HG03135 (cell line): ENCODE data around the gene LRIT3.

Experiments
- ATAC-seq: cut with Tn5 transposase; IDR thresholded peaks from one replicate; pipeline ENCODE4 v1.9.1; 2021; ENCODE audit warnings: mild to moderate bottlenecking, moderate library complexity; ENCODE audit not compliant: unreplicated experiment

Gene LRIT3, protein sequence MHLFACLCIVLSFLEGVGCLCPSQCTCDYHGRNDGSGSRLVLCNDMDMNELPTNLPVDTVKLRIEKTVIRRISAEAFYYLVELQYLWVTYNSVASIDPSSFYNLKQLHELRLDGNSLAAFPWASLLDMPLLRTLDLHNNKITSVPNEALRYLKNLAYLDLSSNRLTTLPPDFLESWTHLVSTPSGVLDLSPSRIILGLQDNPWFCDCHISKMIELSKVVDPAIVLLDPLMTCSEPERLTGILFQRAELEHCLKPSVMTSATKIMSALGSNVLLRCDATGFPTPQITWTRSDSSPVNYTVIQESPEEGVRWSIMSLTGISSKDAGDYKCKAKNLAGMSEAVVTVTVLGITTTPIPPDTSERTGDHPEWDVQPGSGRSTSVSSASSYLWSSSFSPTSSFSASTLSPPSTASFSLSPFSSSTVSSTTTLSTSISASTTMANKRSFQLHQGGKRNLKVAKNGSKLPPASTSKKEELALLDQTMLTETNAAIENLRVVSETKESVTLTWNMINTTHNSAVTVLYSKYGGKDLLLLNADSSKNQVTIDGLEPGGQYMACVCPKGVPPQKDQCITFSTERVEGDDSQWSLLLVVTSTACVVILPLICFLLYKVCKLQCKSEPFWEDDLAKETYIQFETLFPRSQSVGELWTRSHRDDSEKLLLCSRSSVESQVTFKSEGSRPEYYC

DNA sequence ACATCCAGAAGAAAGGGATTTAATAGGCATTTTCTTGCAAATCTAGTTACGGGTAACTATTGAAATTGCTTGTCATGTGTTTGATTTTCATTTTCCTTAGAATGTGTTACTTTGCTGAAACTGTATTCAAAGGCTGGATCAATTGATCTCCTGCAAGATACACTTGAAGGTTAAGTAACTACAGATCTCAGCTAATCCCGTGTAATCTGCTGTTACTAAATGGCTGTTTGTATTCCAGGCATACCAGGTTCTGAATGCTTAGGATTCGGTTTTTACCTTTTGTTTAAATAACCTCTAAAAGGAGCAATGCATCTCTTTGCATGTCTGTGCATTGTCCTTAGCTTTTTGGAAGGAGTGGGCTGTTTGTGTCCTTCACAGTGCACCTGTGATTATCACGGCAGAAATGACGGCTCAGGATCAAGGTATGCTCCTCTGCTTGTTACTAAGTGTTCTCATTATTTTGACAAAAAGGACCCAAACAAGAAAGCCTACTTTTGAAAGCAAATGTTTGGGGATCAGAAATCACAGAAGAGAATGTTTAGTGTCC lies at the start of gene LRIT3:
Gene LRIT3, plus strand, starts transcription at position 212 of the 547 bp plus-strand sequence. Its CDS starts 95 bp downstream, at position 307.
- ATAC-seq: no peak

DNA sequence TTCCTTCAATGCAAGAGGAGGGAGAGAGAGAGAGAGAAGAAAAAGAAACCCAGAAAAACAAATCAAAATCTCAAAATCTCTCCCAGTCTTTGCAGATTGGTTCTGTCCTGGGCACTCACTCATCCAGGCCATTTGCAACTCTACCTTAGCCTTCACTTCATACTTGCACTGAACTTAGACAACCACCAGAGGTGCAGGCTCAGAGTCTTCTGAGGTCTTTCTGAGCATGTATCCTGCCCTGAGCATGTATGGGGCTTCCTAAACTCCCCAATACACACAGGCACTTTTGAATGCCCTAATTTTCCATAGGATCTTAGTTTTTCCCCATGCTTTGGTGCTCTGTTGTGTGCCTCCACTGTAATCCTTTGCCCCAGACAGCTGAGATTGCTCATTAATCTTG lies 49.0 kb upstream of the LRIT3 start:
- no peak for ATAC-seq

DNA sequence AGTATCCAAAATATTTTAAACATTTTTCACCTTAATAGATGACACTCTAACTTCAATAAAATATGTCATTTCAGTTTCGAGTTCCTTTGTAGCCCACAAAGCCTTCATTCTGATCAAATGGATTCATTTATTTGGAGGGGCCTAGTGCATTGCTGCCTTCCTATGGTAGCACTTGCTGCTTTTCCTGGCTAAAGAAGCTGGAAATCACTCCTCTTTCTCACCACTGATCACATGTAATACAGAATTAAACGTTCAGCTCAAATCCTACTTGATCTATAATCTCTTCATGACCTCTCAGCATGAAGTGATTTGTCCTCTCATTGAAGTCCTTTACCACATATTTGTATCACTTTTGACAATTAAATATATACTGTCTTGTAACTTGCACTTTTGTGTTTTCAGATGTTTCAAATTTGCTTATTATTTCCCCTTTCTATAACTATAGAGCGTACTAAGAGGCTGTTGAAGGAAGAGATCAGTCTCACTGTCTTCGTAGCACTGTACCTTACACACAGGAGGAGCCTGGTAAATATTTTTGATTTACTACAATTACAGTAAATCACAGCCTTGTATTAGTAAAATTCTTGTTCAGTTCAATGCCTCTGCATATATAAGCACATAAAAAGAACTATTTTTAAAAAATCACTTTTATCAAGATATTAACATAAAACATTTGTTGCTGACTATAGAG lies 46.7 kb upstream of the LRIT3 start:
- ATAC-seq: no peak

DNA sequence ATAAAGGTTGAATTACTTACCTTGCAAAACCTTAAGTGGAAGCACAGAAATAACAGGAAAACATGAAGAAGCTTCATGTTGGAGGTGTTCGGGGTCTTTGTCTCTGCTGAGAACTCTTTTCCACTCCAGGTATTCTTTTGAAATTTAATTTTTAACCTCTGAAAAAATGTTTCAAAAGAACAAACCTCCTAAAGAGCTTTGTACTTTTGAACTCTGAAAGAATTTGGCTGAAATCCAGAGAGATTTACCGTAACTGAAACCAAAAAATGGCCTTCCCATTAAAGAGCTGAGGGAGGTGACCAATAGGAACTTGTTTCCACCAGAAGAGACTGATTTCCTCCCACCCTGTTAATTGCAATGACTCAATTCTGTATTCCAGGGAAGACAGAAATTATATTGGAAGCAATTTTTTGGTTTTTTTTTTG lies 46.0 kb upstream of the LRIT3 start, which contains the start of gene CFI:
Gene CFI, minus strand, starts transcription at position 105 of the 425 bp plus-strand sequence. Its CDS starts 28 bp downstream, at position 77.
- ATAC-seq: no peak

DNA sequence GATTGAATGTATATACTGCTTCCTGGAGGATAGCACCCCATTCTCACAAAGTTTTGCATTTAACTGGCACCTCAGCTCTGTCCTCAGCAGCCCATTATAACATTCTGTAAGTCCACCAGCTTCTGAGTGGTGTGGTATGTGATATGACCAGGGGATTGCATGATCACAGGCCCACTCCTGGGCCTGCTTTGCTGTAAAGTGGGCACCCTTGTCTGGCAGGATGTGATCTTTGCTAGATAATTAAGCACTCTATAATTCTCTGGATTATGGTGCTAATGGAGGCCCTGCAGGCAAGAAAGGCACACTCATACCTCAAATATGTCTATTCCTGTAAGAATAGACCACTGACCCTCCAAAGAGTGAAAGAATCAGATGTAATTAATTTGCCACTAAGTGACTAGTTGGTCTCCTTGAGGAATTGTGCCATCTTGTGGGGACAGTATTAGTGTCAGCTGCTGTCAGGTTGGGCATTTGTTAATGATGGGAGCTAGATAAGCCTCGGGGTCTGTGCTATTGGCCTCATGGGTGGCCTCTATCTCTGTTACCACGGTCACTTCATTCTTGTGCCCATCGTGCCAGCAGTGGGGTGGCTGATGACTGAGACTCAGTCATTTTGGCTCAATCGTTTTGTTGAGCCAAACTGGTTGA lies 43.9 kb upstream of the LRIT3 start:
- peak; percentile 77 for ATAC-seq

DNA sequence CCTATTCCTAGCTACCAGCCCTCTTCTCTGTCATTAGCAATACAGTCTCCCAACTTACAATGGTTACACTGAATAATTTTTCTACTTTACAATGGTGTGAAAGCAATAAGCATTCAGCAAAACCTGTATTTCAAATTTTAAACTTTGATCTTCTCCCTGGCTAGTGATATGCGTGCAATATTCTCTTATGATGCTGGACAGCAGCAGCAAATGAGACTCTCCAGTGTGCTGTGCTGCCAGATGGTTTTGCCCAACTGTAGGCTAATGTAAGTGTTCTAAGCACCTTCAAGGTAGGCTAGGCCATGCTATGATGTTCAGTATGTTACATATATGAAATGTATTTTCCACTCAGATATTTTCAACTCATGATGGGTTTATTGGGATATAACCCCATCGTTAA lies 38.3 kb upstream of the LRIT3 start:
- ATAC-seq: no peak

DNA sequence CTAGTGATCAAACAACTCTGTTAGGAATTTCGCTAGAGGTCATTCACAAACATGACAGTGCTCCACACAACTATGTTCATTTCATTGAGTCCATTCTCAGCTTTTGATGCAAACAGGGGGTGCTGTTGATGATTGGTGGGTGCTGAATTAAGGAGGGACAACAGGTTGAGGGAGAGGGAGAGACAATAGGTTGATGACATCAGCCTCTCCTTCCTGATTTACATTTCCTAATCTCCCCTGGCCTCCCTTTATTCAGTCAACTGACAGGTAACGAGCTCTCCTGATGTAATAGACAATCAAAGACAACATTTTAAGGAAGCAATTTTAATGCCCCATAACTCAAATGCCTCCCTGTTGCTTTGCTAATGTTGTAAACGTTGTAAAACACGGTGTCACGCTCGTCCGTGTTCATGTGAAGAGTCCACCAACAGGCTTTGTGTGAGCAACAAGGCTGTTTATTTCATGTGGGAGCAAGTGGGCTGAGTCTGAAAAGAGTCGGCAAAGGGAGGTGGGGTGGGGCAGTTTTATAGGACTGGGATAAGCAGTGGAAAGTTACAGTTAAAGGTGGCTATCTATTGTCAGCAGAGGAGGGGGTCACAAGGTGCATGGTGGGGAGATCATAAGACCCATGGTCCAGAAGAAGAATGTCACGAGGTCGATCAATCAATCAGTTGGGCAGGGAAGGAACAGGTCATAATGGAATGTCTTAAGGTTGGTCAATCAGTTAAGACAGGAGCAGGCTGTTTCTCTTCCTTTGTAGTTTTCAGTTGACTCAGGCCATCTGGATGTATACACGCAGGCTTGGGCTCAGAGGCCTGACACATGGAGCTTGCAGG lies 37.1 kb upstream of the LRIT3 start:
- no peak for ATAC-seq

DNA sequence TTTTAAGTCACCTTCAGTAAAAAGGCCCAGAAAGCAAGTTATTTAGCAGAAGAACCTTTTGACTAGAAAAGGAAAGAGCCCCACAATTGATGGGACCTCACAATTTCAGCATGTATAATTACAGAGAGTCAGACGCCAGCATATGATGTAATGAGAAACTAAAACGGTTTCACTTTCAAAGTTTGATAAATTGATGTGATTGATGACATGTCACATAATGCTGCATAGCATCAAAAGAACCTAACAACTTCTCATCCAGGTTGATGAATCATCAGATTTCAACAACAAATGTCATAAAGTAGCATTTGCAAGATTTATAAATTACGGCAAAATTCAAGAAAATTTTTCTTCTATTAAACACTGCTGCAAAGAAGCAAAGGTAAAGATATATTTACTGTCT lies 36.2 kb upstream of the LRIT3 start:
- no peak for ATAC-seq

DNA sequence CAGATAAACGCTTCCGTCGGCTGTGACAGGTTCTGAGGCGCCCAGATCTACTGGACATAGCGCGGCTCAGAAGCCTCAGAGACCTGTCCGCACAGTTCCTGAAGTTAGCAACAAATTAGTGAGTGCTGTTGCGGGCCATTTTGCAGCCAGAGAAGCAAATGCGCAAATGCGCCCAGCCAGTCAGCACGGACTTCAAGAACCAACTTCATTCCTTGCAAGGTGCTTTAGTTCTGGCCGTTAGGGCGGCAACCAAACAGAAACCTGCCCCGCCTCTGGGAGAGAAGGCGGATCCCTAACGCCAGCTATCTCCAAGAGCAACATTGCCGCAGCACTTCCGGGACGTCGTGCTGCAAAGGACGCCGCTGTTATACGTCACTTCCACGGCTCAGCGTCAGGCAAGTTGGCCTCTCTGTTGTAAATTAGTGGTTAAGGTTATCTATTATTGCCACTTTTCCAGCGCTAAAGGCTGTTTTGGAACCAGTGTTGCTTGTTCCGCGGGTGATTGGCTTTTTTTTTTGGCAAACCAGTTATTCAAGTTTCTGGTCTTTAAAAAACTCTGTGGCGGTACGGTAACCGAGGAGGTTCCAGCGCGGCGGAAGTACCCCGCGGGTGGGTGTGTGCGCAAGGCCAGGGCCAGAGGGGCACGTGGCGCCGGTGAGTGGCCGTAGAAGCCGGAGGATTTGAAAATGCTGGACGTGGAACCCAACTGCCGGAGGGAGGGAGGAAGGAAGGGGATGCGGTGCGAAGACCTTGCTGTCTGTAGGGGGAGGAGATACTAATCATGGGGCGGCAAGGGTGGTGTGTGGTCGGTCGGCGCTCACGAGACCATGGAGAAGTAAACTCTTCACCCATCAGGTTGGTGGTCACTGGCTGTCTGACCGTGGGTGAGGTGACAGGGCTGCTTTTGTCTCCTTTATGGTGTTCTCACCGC lies 32.5 kb upstream of the LRIT3 start, which contains the start of gene GAR1:
Gene GAR1, plus strand, starts transcription at position 612 of the 931 bp plus-strand sequence. CDS start 403 bp downstream, outside the sequence.
- peak; percentile 99 for ATAC-seq

DNA sequence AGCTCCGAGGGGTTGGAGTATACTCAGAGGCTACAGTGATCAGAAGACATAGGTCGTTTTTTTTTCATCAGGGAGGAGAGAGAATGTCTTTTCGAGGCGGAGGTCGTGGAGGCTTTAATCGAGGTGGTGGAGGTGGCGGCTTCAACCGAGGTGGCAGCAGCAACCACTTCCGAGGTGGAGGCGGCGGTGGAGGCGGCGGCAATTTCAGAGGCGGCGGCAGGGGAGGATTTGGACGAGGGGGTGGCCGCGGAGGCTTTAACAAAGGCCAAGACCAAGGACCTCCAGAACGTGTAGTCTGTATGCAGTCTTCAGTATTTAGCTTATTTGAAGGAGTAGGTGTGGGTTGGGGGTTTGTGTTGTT lies 31.8 kb upstream of the LRIT3 start:
- no peak for ATAC-seq

DNA sequence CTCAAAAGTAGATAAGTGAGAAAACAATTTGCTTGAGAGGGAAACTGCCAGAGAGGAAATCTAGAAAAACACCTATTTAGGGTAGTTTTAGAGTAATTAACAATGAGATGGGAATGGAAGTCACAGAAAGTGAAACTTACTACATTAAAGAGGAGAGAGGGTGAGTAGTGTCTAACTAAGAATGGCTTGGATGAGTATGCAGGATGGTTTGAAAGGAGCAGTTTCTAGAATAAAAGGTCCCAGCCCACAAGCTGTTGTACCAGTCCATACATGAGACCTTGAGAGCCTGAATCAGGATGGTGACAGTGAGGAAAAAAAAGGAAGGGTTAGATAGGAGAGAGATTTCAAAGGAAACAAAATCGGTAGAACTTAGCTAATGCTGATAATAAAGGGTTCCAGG lies 31.0 kb upstream of the LRIT3 start:
- ATAC-seq: no peak

DNA sequence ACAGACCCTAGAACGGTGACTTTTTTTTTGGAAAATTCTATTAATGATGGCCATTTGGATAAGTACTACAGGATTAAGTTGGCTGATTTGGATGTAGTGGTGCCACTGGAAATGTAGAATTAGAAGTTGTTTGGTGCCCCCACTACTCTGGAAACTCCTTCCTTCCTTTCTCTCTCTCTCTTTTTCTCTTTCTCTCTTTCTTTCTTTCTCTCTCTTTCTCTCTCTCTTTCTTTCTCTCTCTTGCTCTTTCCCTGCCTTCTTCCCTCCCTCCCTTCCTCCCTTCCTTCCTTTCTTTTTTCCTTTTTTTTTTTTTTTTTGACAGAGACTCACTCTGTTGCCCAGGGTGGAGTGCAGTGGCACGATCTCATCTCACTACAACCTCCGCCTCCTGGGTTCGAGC lies 29.6 kb upstream of the LRIT3 start:
- ATAC-seq: no peak

DNA sequence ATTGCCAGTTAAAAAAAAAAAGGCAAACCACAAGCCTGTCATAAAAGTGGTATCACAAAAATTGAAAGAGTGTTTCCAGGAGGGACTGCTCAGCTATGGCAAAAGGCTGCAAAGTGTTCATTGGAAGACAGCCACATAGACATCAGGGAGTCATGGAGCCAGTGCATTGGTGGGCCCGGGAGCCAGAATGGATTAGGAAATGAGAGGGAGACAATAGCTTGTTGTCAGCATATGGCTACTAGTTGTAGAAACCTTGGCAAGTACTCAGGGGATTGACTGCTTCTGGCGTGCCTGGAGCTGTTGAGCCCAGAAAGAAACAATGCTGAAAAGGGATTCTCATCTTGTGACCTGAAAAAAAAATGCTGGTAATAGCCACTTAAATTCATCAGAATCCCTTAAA lies 27.3 kb upstream of the LRIT3 start:
- no peak for ATAC-seq

DNA sequence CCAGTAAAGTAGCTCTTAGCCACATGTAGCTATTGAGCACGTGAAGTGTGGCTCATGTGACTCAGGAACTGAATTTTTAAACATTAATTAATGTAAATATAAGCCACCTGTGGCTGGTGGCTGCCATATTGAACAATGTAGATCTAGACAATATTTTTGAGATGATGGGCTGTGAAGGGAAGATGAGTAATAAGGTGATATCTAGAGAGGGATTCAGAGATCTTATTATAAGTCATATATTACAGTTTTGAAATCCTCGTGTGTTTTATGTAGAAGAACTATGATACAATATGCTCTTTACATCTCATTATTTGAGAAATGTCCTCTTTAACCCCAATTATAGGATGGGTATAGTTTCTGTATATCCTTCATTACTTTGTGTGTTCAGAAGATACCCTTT lies 26.7 kb upstream of the LRIT3 start:
- no peak for ATAC-seq

DNA sequence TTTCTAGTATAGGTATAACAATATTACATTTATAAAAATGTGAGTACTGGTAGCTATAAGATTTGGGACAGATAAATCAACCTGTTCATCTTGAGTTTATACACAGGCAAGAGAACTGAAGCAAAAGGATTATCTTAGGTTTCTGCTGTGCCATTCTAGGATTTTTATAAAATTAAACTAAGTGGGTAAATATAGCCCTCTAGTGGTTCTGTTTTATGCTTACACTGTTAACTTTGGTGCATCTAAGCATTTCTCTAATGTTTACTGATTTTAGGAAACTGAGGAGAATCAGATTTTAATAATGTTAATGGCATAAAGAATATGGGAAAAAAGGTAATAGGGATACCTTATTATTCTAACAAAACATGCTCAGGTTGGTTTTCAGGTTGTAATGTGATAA lies 21.2 kb upstream of the LRIT3 start:
- ATAC-seq: no peak

DNA sequence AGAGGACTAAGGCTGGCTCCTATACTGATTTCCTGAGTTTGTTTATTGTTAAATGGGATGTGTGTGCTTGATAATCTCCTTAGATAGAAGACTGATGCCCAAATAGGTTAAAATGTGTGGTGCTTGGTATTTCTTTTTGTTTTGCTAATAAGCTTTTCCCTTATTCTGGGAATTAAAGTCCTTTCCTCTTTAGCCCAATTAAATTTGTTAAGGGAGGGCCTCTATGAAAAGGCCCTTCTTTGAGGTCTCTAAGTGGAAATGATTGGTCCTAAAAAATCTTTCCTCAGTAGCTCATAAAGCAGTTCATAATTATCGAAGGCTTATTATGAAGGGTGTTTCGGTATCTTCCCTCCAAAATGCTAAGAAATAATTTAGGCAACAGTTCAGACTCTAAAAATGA lies 20.2 kb upstream of the LRIT3 start, which contains the start of gene RRH:
Gene RRH, plus strand, starts transcription at position 301 of the 400 bp plus-strand sequence. Its CDS starts 56 bp downstream, at position 357.
- no peak for ATAC-seq

DNA sequence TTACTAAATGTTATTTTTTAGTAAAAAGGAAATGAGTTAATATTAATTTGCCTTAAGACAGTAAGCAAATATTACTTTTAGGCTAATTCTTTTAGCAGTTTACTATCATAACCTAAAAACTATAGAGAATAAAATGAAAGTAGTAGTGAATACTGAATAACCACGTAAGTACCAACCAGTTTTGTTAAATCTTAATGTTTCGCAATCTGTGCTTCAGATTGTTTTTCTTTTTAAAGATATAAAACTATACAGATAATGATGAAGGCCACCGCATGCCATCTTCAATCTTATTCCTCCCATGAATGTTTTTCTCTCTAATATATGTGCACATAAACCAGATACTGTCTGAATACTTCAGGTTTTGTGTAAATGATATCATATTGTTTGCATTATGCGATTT lies 14.2 kb upstream of the LRIT3 start:
- no peak for ATAC-seq

DNA sequence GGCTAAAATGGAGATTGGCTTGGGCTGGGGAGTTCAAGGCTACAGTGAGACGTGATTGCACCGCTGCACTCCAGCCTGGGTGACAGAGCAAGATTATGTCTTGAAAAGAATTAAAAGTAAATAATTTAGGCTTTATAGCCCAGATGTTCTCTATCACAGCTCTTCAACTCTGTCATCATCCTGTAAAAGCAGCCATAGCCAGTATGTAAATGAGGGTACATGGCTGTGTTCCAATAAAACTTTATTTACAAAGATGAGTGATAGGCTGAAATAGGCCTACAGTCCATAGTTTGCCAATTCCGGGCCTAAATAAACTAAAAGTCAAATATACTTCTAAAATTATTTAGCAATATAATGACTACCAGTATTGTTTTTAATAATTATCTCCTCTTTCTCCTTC lies 10.9 kb upstream of the LRIT3 start:
- ATAC-seq: no peak
